HepG2 (cell line): ENCODE measurements around the gene DEFB128. TPM values are rescaled to one million over a fixed set of nuclear protein-coding genes. Genes with fewer than 3 reads are reported as not detected.

Source experiments
- CREB1 ChIP-seq, 2 experiments: fragments of 450-650 bp in 1 of 2; IDR thresholded peaks; 2 replicates each; pipeline ENCODE4 v1.6.1; 2016 to 2017; ENCODE audit warnings: control low read depth in 1 of 2, mild to moderate bottlenecking in 1 of 2, missing compliant biosample characterization in 1 of 2, missing genetic modification characterization in 1 of 2
- ELF1 ChIP-seq: sonication (generic); formaldehyde crosslinking; IDR thresholded peaks from 2 replicates; pipeline ENCODE4 v1.4.0; 2020; ENCODE audit warnings: missing genetic modification reagents
- FOXP1 ChIP-seq, 2 experiments: fragments of 450-650 bp in 1 of 2; IDR thresholded peaks; 2 replicates each; pipeline ENCODE4 v1.6.1; 2017 to 2018; ENCODE audit warnings: antibody characterized with exemption in 1 of 2
- KMT2A ChIP-seq: sonication (generic); formaldehyde crosslinking; IDR thresholded peaks from 2 replicates; pipeline ENCODE4 v1.4.0; 2020; ENCODE audit warnings: missing genetic modification reagents
- MIXL1 ChIP-seq: IDR thresholded peaks from 2 replicates; pipeline ENCODE4 v1.6.1; 2016
- RNF2 ChIP-seq: fragments of 450-650 bp; conservative IDR thresholded peaks from 2 replicates; pipeline ENCODE4 v1.6.1; 2016; ENCODE audit warnings: low read depth
- STAG1 ChIP-seq: sonication (generic); formaldehyde crosslinking; IDR thresholded peaks from 2 replicates; pipeline ENCODE4 v1.4.0; 2020; ENCODE audit warnings: missing genetic modification reagents
- ZNF143 ChIP-seq: sonication (generic); formaldehyde crosslinking; IDR thresholded peaks from 2 replicates; pipeline ENCODE4 v1.4.0; 2020; ENCODE audit warnings: missing genetic modification reagents
- ZNF326 ChIP-seq: sonication (generic); formaldehyde crosslinking; IDR thresholded peaks from 2 replicates; pipeline ENCODE4 v1.4.0; 2020; ENCODE audit warnings: missing genetic modification reagents, borderline replicate concordance
- ZNF431 ChIP-seq: sonication (generic); formaldehyde crosslinking; IDR thresholded peaks from 2 replicates; pipeline ENCODE4 v1.9.0; 2022; ENCODE audit warnings: missing genetic modification reagents, low read depth, mild to moderate bottlenecking, borderline replicate concordance
- ZNF598 ChIP-seq: sonication (generic); formaldehyde crosslinking; IDR thresholded peaks from 2 replicates; pipeline ENCODE4 v1.5.1; 2020; ENCODE audit warnings: mild to moderate bottlenecking, missing genetic modification reagents, borderline replicate concordance
- ZNF720 ChIP-seq: sonication (generic); formaldehyde crosslinking; IDR thresholded peaks from 2 replicates; pipeline ENCODE4 v1.4.0; 2020; ENCODE audit warnings: missing genetic modification reagents
- ZNF773 ChIP-seq: sonication (generic); formaldehyde crosslinking; IDR thresholded peaks from 2 replicates; pipeline ENCODE4 v1.4.0; 2020; ENCODE audit warnings: missing genetic modification reagents, borderline replicate concordance
- ZNF792 ChIP-seq: IDR thresholded peaks from 2 replicates; pipeline ENCODE4 v1.6.1; 2016
- ZNF816 ChIP-seq: sonication (generic); formaldehyde crosslinking; IDR thresholded peaks from 2 replicates; pipeline ENCODE4 v1.8.0; 2022; ENCODE audit warnings: missing genetic modification reagents, mild to moderate bottlenecking, borderline replicate concordance
- polyA plus RNA-seq, 8 experiments: library from polyadenylated mRNA; depleted of rRNA in 3 of 8; stranded (reverse) in 7 of 8; unstranded in 1 of 8; fragments of >200 nt; fragmentation: Illumina TruSeq in 4 of 8; extraction: Trizol in 4 of 8; gene quantifications; 2 replicates each; pipeline versions ENCODE4 v1.2.1 to v1.2.3, GENCODE V29; 2011 to 2016; ENCODE audit warnings: low read depth in 4 of 8, missing spikeins in 1 of 8, mixed read lengths in 1 of 8; ENCODE audit not compliant: insufficient read depth in 1 of 8
- total RNA-seq, 5 experiments: library from RNA; depleted of rRNA; stranded (reverse); fragments of >200 nt; fragmentation: Illumina TruSeq; extraction: Trizol; gene quantifications; 2 replicates each; pipeline ENCODE4 v1.2.3, GENCODE V29; 2016; ENCODE audit warnings: low read depth in 1 of 5
- TF ChIP-seq, protein P1 (sequence below): sonication (generic); formaldehyde crosslinking; IDR thresholded peaks from 2 replicates; pipeline ENCODE4 v1.5.1; 2020; ENCODE audit warnings: missing genetic modification reagents, mild to moderate bottlenecking, borderline replicate concordance
- TF ChIP-seq, protein P2 (sequence below): sonication (generic); formaldehyde crosslinking; IDR thresholded peaks from 2 replicates; pipeline ENCODE4 v1.4.0; 2020; ENCODE audit warnings: missing genetic modification reagents
- TF ChIP-seq, protein P3 (sequence below): sonication (generic); formaldehyde crosslinking; IDR thresholded peaks from 2 replicates; pipeline ENCODE4 v1.4.0; 2020; ENCODE audit warnings: mild to moderate bottlenecking, missing genetic modification reagents
- TF ChIP-seq, protein P4 (sequence below): sonication (generic); formaldehyde crosslinking; conservative IDR thresholded peaks from 2 replicates; pipeline ENCODE4 v1.8.1; 2023; ENCODE audit warnings: missing genetic modification reagents

The DEFB128 gene
- total and polyA plus RNA-seq, 2 of the 13 experiments (the other 11 are each of a cell fraction or from before 2014, with no cell fraction given) = not detected

GRCh38 chr20:219290-220115 lies 30.0 kb upstream of the DEFB128 start (continued):
- TF ChIP-seq, protein P1, sequence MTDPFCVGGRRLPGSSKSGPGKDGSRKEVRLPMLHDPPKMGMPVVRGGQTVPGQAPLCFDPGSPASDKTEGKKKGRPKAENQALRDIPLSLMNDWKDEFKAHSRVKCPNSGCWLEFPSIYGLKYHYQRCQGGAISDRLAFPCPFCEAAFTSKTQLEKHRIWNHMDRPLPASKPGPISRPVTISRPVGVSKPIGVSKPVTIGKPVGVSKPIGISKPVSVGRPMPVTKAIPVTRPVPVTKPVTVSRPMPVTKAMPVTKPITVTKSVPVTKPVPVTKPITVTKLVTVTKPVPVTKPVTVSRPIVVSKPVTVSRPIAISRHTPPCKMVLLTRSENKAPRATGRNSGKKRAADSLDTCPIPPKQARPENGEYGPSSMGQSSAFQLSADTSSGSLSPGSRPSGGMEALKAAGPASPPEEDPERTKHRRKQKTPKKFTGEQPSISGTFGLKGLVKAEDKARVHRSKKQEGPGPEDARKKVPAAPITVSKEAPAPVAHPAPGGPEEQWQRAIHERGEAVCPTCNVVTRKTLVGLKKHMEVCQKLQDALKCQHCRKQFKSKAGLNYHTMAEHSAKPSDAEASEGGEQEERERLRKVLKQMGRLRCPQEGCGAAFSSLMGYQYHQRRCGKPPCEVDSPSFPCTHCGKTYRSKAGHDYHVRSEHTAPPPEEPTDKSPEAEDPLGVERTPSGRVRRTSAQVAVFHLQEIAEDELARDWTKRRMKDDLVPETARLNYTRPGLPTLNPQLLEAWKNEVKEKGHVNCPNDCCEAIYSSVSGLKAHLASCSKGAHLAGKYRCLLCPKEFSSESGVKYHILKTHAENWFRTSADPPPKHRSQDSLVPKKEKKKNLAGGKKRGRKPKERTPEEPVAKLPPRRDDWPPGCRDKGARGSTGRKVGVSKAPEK (CRISPR knock-in tag) = no peak
- TF ChIP-seq, protein P2, sequence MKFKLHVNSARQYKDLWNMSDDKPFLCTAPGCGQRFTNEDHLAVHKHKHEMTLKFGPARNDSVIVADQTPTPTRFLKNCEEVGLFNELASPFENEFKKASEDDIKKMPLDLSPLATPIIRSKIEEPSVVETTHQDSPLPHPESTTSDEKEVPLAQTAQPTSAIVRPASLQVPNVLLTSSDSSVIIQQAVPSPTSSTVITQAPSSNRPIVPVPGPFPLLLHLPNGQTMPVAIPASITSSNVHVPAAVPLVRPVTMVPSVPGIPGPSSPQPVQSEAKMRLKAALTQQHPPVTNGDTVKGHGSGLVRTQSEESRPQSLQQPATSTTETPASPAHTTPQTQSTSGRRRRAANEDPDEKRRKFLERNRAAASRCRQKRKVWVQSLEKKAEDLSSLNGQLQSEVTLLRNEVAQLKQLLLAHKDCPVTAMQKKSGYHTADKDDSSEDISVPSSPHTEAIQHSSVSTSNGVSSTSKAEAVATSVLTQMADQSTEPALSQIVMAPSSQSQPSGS = no peak
- TF ChIP-seq, protein P3, sequence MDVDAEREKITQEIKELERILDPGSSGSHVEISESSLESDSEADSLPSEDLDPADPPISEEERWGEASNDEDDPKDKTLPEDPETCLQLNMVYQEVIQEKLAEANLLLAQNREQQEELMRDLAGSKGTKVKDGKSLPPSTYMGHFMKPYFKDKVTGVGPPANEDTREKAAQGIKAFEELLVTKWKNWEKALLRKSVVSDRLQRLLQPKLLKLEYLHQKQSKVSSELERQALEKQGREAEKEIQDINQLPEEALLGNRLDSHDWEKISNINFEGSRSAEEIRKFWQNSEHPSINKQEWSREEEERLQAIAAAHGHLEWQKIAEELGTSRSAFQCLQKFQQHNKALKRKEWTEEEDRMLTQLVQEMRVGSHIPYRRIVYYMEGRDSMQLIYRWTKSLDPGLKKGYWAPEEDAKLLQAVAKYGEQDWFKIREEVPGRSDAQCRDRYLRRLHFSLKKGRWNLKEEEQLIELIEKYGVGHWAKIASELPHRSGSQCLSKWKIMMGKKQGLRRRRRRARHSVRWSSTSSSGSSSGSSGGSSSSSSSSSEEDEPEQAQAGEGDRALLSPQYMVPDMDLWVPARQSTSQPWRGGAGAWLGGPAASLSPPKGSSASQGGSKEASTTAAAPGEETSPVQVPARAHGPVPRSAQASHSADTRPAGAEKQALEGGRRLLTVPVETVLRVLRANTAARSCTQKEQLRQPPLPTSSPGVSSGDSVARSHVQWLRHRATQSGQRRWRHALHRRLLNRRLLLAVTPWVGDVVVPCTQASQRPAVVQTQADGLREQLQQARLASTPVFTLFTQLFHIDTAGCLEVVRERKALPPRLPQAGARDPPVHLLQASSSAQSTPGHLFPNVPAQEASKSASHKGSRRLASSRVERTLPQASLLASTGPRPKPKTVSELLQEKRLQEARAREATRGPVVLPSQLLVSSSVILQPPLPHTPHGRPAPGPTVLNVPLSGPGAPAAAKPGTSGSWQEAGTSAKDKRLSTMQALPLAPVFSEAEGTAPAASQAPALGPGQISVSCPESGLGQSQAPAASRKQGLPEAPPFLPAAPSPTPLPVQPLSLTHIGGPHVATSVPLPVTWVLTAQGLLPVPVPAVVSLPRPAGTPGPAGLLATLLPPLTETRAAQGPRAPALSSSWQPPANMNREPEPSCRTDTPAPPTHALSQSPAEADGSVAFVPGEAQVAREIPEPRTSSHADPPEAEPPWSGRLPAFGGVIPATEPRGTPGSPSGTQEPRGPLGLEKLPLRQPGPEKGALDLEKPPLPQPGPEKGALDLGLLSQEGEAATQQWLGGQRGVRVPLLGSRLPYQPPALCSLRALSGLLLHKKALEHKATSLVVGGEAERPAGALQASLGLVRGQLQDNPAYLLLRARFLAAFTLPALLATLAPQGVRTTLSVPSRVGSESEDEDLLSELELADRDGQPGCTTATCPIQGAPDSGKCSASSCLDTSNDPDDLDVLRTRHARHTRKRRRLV (CRISPR knock-in tag) = no peak
- TF ChIP-seq FOXP1 (IDR thresholded peaks at IDR 0.05) (no peak), FOXP1 (CRISPR knock-in tag; IDR thresholded peaks at IDR 0.05) (no peak), ZNF143 (CRISPR knock-in tag) (no peak), ZNF792 (no peak), ZNF431 (CRISPR knock-in tag) (no peak), STAG1 (CRISPR knock-in tag) (peak; percentile 87), ZNF326 (CRISPR knock-in tag) (no peak), RNF2 (no peak), ZNF598 (CRISPR knock-in tag) (no peak), CREB1 (IDR thresholded peaks at IDR 0.05) (peak; percentile 25; the same call in 1 of the 2 replicates), CREB1 (CRISPR knock-in tag; IDR thresholded peaks at IDR 0.05) (no peak), ZNF720 (CRISPR knock-in tag) (no peak), ZNF773 (CRISPR knock-in tag) (no peak), MIXL1 (peak; percentile 59; the same call in 1 of the 2 replicates), ELF1 (CRISPR knock-in tag) (no peak), ZNF816 (CRISPR knock-in tag) (no peak), KMT2A (CRISPR knock-in tag) (no peak)
- TF ChIP-seq, protein P4, sequence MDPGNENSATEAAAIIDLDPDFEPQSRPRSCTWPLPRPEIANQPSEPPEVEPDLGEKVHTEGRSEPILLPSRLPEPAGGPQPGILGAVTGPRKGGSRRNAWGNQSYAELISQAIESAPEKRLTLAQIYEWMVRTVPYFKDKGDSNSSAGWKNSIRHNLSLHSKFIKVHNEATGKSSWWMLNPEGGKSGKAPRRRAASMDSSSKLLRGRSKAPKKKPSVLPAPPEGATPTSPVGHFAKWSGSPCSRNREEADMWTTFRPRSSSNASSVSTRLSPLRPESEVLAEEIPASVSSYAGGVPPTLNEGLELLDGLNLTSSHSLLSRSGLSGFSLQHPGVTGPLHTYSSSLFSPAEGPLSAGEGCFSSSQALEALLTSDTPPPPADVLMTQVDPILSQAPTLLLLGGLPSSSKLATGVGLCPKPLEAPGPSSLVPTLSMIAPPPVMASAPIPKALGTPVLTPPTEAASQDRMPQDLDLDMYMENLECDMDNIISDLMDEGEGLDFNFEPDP (CRISPR knock-in tag) = 0 out of 2 replicates have a peak, but pooled peaks have one; percentile 74
